ENCODE results near the gene SOD1.

Gene SOD1

GRCh38 chr21:31659536-31660258 lies at the start of gene SOD1:
Gene SOD1 (plus strand): TSS chr21:31659693. CDS start chr21:31659770, 77 bp downstream.
- no peak for TF ChIP-seq CTCF (IDR thresholded peaks at IDR 0.05; ENCODE audit: insufficient read depth, low read depth, low read length, missing control alignments)
- DNase-seq (ENCODE audit: low read depth): peak; percentile 97
- peak within 1 kb of the TSS; percentile 87 for H3K4me3 ChIP-seq (ENCODE audit: low read depth, low read length)

GRCh38 chr21:31611445-31611844 lies 48.0 kb upstream of the SOD1 start:
- no peak overlapping the region for H3K4me3 ChIP-seq (ENCODE audit: low read depth, low read length)
- DNase-seq (ENCODE audit: low read depth): no peak
- no peak for TF ChIP-seq CTCF (IDR thresholded peaks at IDR 0.05; ENCODE audit: insufficient read depth, low read depth, low read length, missing control alignments)

GRCh38 chr21:31612894-31613785 lies 46.4 kb upstream of the SOD1 start:
- H3K4me3 ChIP-seq (ENCODE audit: low read depth, low read length): no peak overlapping the region
- no peak for DNase-seq (ENCODE audit: low read depth)
- TF ChIP-seq CTCF (IDR thresholded peaks at IDR 0.05; ENCODE audit: insufficient read depth, low read depth, low read length, missing control alignments): no peak

GRCh38 chr21:31614705-31615104 lies 44.8 kb upstream of the SOD1 start:
- no peak overlapping the region for H3K4me3 ChIP-seq (ENCODE audit: low read depth, low read length)
- DNase-seq (ENCODE audit: low read depth): no peak
- no peak for TF ChIP-seq CTCF (IDR thresholded peaks at IDR 0.05; ENCODE audit: insufficient read depth, low read depth, low read length, missing control alignments)

DNA sequence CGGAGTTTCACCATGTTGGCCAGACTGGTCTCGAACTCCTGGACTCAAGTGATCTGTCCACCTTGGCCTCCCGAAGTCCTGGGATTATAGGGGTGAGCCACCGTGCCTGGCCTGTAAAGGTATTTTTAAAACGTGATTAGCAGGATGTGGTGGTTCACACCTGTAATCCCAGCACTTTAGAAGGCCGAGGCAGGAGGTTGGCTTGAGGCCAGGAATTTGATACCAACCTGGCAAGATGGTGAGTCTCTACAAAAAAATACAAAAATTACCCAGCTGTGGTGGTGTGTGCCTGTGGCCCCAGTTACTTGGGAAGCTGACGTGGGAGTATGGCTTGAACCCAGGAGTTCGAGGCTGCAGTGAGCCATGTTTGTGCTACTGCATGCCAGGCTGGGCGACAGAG lies 43.3 kb upstream of the SOD1 start:
- no peak for DNase-seq (ENCODE audit: low read depth)
- TF ChIP-seq CTCF (IDR thresholded peaks at IDR 0.05; ENCODE audit: insufficient read depth, low read depth, low read length, missing control alignments): no peak
- H3K4me3 ChIP-seq (ENCODE audit: low read depth, low read length): no peak overlapping the region

DNA sequence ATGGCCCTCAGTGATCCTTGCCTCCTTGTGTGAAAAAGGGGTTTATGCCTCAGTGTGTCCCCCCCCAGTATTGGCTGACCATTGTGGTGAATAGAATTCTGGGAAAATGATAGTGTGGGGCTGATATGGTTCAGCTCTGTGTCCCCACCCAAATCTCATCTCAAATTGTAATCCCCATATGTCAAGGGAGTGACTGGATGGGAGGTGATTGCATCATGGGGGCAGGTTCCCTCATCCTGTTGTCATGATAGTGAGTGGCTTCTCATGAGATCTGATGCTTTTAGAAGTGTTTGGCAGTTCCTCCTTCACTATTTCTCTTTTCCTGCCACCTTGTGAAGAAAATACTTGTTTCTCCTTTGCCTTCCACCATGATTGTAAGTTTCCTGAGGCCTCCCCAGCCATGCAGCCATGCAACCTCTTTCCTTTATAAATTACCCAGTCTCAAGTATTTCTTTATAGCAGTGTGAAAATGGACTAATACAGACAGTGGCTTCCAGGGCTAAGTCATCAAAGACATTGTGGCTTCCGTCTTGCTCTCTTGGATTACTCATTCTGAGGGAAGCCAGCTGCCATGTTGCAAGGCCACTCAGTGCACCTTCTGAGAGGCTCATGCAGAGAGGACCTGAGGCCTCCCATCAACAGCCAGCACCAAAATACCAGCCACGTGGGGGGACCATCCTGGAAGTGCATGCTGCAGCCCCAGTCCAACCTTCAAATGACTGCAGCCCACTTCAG lies 40.6 kb upstream of the SOD1 start:
- H3K4me3 ChIP-seq (ENCODE audit: low read depth, low read length): no peak overlapping the region
- DNase-seq (ENCODE audit: low read depth): peak; percentile 28
- TF ChIP-seq CTCF (IDR thresholded peaks at IDR 0.05; ENCODE audit: insufficient read depth, low read depth, low read length, missing control alignments): no peak
